GM21717 (cell line): ENCODE results near the gene SLC35D1.
A peak's percentile ranks its signal among the peaks of the same experiment; 100 is the strongest.

ENCODE experiments used
- ATAC-seq: cut with Tn5 transposase; IDR thresholded peaks from one replicate; pipeline ENCODE4 v1.9.1; 2021; ENCODE audit warnings: mild to moderate bottlenecking, moderate library complexity; ENCODE audit not compliant: unreplicated experiment

Gene SLC35D1

GRCh38 chr1:67051196-67051595 is 2.8 kb downstream of the SLC35D1 start:
- ATAC-seq: no peak

- no peak for ATAC-seq
Observed at GRCh38 chr1:67044631-67045270, 9.2 kb downstream of the SLC35D1 start.

DNA sequence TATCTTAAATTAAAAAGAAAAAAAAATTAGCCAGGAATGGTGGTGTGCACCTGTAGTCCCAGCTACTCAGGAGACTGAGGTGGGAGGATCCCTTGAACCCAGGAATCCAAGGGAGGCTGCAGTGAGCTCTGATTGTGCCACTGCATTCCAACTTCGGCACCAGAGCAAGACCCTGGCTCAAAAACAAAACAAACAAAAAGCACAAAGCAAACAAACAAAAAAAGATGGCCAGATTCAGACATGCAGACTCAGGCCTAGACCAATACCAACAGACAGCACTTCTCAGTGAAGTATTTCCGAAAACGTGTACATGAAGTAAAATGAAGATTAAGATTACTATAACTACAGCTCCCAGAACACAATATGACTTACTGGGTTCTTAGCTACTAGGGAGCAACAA is 10.6 kb downstream of the SLC35D1 start:
- ATAC-seq: no peak

- no peak for ATAC-seq
Observed at GRCh38 chr1:67041841-67042503, 12.0 kb downstream of the SLC35D1 start.

DNA sequence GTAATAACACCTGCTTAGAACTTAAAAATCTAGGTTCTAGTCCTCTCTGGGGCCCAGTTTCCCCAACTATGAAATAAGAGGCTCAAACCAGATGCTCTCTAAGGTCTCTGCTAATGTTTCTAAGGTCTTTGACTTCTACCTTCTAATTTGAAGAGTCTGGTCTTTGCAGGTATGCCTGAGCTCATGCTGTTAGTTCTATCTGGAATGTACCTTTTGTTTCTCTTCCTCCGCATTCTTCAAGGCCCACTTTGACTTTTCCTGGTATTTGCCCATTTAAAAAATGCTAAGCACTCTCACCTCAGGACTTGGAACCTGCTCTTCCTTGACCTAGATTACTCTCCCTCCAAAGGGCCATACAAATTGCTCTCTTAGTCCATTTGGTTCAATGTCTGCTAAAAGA is 13.5 kb downstream of the SLC35D1 start:
- no peak for ATAC-seq

DNA sequence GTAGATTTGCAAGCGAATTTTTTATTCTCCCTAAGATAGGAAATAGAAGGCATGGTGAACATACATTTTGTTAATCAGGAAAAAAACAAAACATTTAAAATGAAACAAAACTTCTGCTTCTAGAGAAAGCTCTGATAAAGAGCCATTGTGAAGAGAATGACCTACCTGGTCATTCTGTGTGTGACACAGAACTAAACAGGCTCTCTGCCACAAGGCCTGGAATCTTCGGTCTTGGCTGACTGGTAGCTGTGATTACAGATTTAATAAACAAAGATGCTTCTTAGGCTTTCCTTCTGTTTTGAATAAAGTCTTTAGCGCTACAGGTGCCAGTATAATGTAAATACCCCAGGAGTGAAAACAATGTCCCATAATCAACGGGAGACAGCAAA is 22.1 kb downstream of the SLC35D1 start:
- no peak for ATAC-seq

DNA sequence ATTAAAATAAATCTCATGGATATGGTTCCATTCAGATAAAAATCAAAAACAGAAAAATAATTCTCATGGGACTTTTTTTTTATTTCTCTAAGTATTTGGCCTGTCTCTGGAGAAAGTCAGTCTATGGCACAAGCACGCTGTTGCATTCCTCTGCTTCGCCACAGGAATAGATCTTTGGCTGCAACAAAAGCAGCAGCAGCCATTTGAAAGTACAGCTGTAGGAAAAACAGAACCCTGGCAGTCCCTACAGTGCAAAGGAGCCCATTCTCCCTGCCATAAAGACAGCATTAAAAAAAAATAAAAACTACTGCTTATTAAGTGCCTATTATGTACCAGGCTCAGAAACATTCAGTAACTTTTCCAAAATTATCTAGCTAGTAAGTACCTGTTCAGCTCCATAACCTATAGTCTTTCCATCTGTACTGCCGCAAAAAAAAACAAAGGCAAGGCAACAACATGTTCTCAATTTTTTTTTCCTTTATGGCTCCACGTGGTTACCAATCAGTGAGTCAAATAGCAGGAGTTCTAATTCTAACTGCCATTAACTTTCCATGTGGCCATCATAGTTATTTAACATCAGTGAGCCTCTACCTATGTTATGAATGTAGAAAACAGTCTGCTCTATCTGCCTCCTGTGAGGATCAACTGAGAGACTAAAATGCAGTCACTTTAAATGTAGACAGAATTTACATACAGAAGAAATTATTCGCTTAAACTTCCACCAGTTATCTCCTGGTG is 22.7 kb downstream of the SLC35D1 start:
- no peak for ATAC-seq

GRCh38 chr1:67029472-67029871 is 24.5 kb downstream of the SLC35D1 start:
- no peak for ATAC-seq

GRCh38 chr1:67020765-67021164 is 33.2 kb downstream of the SLC35D1 start:
- ATAC-seq: no peak

DNA sequence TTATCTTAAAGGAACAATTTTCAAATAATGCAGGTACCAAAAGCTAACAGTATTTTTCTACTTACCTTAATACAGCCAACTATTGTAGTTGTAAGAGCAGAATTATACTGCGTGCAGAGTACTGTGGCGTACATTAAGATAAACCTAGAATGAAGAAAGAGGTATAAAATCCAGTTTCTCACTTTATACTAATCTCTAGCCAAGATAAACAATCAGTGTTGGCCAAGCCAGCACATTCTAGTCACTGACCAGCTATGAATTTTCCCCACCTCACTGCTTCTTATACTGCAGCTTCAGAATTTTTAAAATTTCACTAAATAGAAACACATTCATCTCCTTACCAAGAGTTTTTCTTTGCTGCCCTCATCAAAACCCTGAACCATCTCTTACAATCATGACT is 33.6 kb downstream of the SLC35D1 start:
- no peak for ATAC-seq

DNA sequence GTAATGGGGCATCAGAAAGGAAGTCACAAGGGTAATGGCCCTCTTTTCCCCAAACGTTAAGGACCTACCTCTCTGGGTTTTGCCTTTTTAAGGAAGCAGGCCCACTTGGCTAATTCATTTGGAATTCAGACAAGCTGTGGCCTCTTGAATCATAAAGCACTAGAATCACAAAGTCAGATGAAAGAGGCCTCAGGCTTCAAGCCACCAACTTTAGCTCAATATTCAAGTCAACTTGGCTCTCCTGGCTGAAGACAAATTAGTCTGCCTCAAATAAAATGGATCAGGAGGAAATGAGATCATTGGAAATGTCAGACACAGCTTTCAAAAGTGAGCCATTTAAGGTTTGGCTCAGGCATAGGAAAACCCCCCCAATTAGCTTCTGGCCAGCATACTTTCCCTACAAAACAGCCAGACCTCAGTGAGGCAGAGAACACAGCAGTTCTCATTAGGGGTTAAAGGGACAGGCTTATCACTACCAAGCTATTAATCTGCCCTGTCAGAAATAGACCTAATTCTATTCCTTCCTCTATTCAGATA is 34.3 kb downstream of the SLC35D1 start:
- no peak for ATAC-seq

DNA sequence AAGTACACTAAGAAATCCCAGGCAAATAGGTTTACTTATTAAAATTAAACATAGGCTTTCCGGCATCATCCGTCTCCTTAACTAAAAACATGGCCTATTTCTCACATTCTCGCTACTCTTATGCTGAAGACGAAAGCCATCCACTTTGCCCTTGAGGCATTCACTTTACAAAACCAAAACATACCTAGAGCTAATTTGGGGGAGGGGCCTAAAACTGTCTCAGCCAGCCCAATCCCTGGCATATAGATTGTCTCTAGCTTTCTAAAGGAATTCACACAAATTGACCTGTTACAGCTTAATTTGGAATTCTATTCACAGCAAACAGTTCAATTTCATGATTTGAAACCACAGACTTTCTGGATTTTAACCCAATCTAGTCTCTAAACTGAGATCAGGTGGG is 34.8 kb downstream of the SLC35D1 start:
- no peak for ATAC-seq

- no peak for ATAC-seq
Observed at GRCh38 chr1:67018574-67018973, 35.4 kb downstream of the SLC35D1 start.

DNA sequence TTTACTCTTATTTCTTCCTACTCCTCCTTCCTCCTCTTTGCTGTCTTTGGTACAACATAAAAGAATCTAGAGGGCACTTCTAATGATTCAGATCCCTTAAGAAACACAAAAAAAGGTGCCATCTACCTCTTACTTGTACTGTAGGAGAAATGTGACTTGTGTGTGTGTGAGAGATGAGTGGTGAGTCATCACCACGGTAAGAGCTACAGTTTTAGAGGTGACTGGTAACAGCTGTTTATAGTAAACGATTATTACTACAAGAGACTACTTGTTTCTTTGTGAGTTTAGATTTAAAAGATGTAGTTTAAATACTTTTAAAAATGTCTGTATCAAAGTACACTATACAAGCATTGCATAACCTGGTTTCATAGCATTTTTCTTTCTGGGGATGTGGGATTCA is 40.4 kb downstream of the SLC35D1 start:
- peak; percentile 62 for ATAC-seq

- ATAC-seq: no peak
Observed at GRCh38 chr1:67009792-67010191, 44.2 kb downstream of the SLC35D1 start.

DNA sequence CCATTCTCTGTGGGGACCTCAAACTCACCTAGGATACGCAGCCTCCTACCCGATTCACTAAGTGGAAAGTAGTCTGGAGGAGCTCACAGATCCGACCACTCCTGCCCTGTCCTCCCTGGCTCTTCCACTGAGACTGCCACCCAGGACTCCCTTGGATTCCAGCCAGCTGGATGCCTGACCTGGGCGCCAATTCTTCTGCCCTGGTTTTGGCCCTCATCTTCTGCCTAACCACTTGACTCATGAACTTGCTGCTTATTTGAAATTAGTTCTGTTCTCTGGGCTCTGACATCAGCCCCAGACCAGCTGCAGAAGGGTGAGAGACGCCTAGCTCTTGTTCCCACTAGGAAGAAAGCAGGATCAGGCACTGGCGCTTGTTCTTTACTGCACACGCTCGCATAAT is 48.9 kb downstream of the SLC35D1 start:
- no peak for ATAC-seq

DNA sequence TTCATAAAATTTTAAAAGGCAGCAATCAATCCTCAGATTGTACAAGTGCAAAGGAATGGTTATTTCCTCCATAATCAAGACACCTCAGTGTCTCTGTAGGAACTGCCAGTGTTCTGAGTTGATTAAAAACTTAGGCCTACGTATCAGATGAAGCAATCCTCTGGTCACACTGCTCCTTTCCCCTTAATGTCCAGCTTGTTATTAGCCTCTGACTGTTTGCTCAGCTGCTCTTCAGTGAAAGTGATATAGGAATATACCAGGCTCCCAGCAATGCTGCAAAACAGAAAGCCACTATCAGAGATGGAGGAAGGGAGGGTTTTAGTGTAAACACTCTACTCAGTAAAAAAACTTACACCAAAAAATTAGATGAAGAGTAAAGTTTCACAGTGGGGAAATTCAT is 49.8 kb downstream of the SLC35D1 start:
- ATAC-seq: no peak

- no peak for ATAC-seq
Observed at GRCh38 chr1:67001682-67002425, 52.1 kb downstream of the SLC35D1 start.

GRCh38 chr1:66999640-67000400 is 54.1 kb downstream of the SLC35D1 start:
- no peak for ATAC-seq

GRCh38 chr1:66998972-66999371 is 55.0 kb downstream of the SLC35D1 start:
- ATAC-seq: no peak
